Limb (tissue), 2 donors: Measurements from ENCODE around the gene ADAMTS6.
"Not testable (repeated sequence)": the region's sequence is repeated elsewhere in the genome, so short reads cannot be mapped to it uniquely, and the experiment has no call there.

Experiments
- DNase-seq, 2 donors: peaks; one replicate each; pipeline ENCODE4 v3.0.0-alpha.2; 2016; ENCODE audit errors: extremely low spot score in 2 of 2

Gene ADAMTS6

DNA sequence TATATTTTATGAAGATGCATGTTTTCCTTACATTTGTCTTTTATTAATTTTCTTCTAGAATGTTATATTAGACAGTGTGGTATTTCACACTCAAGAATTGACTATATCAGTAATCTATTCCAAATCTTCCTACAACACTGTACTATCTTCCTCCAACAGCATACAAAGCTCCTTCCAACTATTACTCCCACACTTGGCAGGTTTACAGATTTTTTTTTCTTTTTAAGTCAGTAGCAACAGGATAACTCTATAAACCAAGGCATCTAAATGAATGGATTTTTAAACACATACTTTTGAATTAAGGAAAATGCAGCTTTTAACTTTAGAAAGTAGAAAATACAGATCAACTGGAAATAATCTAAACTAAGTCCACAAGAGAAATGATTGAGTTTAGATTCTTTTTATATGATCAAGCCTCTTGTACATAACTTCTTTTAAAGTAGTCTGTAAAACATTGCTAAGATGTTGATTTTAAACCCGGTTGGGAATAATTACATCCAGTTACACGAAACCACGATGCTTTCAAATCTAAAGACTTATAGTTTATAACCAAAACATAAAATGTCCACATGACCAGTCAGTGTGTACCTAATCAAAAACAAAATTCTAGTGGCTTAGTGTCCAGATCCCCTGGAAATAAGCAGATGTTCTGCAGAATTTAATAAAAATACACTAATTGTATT, 281.6 kb downstream of the ADAMTS6 start:
- peak in 1 of 2 donors; percentile 22 for DNase-seq

DNA sequence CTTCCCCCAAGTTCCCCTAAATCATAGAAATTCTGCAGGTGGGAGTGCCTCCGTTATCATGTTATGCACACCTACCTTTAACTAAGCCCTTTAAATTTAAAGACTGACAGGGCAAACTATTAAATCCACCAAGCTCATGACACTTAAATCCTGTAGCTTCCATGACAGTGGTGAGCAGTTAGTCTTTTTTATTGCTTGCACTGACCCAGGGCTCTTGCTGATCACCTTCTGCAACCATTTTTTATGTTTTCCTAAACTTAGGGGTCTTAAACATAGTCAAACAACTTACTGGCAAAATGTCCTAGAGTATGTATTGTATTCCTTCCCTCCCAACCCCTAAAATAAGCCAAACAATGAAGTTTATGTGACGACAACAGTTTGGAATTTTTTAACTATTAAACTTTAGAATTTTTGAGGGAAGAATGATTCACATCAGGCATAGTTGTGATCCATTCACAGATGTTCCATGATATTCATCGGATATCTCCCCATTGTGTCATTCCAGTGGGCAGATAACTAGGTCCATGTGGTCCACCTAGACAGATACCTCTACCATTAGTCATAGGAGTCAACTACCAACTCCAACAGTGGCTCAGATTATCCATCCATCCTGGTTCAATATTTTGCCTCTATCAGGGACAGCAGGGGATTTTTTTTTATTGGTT, 283.1 kb downstream of the ADAMTS6 start:
- no peak for DNase-seq

DNA sequence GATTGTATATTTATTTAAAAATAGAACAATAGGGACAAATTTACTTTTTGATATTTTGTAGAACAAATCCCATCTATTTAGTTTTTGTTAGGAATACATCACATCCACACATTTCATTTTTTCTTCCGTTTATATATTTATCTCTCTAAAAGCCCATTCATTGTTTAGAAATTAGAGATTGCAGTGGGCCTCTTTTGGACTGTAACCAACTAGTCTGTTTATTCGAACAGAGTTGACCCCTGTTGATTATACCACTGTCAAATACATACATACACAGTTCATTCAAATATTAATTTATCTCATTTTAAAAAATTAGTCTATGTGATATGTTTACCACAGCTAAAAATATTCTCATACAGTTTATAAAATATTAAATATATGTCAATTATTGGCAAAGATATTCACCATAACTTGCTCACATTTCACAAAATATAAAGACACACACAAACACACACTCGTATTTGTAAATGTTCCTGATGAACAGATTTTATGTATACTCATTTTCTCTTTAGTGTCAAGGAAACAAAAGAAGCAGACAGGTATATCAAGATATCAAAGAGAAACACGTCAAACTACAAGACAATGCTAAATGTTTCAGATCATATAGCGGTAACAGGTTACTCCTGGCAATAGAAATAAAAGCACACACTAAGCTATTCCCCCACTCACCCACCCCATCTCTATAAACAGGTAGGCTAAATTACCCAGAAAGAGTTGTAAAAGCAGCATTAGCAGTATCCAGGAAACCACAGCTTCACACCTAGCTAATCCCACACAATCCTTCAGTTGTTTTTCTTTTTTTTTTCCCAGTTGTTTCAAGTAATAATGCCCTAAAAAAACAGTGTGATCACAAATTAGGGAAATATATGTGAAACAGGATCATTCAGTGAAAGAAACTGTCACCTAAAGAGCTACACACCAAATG, 283.9 kb downstream of the ADAMTS6 start:
- DNase-seq: no peak

DNA sequence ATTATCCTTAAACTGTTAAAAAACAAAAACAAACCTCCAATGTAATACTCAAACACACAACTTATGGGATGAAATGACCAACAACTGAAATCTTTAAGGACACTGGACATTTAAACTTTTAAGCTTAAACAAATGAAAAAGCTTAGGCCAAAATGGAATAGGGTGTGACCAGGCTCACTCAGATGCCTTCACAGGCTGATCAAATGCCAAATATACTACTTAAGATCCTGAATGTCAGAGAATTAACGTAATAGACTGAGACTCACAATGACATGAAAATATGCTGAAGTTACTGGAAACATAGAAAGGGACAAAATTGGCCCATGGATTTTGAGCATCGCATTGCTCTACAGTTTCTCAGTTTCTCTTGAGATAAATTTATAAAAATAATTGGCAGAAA, 286.8 kb downstream of the ADAMTS6 start:
- DNase-seq: no peak

DNA sequence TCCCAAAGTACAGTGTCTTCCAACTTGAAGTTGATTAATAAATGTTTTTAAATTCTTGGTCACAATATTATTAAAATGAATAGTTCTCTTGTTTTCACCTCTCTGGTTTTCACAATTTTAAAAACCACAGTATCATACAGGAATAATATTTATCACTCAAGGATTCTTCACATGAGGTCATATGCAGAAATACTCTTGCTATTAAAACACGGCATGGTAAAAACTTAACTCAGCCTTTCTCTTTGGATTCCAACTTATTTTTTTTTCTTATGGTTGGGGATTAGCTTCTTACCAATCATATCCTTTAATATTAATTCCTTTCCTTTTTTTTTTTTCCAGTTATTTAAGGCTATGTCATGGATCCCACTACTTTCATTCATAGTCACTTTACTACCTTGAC, 289.4 kb downstream of the ADAMTS6 start:
- no peak for DNase-seq

DNA sequence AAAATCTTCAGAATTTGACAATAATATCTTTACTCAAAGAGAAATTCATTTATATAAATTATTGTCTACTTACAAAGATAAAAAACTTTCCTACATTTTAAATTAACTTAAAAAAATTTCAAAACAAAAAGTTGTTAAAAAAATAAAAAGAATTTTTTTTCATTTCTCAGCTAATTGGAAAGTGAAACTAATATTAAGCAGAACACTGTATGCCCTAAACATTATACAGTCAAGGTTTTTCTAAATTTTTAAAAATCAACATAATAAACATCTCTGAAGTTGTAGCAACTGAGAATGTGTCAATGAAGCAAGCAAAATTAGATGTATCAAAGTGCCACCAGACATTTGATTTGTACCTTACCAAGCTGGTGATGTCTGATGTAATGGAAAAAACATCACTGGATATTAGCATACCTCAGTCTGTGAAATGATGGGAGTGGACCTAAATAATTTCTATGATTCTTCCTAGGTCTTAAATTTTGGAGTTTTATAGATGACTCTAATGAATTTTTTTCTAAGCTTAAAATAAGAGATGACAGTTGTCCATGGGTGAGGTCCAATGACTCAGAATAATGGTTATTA, 290.1 kb downstream of the ADAMTS6 start:
- DNase-seq: no peak

DNA sequence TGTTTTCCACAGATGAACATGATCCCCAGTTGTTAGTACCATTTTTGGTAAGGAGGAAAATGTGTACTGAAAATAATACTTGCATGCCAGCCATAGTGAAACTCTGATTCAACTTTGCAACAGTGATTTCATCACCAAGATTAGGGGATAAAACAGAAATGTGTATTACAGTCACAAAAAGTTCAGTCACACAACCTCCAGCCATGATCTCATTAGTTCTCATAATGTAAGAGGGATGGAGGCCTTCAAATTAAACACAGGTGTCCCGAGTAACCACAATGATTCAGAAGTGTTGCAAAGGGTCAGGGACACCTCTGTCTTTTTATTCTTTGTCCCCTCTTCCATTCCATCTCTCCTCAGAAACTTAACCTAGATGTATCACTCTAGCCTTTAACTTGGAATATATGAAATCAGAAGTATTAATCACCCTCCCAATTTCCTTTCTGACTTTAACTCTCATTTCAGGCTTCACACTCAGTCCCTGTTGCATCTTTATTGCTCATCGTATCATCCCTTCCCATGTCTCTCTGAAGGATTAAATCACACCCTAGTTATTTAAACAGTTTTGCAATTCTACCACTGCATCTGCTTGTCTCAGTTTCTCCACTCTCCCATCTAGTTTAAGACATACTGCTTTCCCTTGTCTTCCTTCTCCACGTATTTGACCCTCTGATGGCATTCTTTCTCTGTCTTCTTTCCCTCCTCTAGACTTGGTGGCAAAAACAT, 291.2 kb downstream of the ADAMTS6 start:
- DNase-seq: no peak

DNA sequence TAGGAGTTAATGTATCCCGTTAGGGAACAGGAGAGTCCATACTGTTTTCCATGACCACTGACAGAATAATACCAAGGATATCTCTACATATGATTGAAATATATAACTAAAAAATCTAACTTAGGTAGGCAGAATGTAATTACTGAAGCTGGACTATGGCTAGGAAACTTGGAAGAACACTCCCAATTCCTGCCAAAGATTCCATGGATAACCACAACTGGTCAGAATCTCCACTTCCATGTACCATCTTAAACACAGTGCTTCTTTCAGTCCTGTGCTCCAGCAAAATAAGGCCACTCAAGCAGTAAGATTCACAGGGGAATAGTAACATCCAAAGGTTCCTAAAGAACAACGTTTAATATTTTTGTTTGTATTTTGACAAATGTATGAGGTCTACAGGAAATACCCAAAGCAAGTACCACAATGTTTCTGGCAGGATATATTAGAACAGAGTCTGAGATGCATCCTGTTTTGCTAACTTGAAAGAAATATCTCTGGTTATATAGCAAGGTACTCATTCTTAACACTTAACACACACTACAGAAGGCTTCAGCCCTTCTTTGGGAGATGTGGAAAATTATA, 295.0 kb downstream of the ADAMTS6 start:
- DNase-seq: no peak

DNA sequence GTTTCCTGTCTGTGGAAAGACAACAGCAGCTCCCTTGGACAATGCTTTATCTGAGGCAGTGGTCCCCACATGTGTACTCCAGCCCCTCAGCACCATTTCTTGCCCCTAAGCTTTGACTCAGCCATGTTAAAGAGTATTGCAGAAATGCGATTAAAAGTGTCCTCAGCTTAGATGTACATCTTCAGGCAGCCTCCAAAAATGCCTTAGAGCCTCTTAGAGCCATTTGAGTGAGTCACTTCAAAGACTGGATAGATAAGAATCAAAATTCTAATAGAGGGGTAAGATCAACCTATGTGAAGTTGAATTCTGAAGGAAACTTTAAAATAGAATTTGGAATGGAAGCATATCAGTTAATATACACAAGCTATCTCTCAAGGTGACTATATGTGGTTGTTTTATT, 296.3 kb downstream of the ADAMTS6 start:
- no peak for DNase-seq

DNA sequence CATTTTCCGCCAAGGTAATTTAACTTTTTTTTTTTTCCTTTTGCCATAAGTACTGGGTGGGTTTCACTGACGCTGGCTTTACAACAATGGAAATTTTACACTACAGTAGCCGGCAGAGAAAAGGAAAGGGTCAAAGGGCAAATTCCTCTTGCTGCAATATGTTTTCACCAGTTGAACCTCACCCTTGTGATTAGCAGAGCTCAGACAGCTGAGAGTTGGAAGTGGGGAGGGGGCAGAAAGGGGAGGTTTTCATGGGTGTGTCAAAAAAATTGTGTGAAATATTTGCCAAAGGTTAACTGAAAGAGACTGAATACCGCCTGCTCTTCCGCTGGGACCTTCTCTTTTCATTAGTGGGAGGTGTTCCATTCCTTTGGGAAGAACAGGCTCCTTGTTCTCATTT, 296.9 kb downstream of the ADAMTS6 start:
- no peak for DNase-seq

DNA sequence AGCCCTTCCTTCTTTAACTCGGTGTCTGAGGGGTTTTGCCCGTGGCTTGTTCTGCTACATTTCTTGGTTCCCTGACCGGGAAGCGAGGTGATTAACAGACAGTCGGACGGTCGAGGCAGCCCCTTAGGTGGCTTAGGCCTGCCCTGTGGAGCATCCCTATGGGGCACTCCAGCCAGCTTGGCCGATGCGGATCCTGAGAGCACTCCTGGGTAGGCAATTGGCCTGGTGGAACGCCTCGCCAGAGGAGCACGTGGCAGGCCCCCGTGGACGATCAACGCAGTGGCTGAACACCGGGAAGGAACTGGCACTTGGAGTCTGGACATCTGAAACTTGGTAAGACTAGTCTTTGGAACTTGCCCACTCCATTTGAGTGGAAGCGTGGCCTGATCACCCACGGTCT, 307.5 kb downstream of the ADAMTS6 start:
- not testable (repeated sequence) for DNase-seq

DNA sequence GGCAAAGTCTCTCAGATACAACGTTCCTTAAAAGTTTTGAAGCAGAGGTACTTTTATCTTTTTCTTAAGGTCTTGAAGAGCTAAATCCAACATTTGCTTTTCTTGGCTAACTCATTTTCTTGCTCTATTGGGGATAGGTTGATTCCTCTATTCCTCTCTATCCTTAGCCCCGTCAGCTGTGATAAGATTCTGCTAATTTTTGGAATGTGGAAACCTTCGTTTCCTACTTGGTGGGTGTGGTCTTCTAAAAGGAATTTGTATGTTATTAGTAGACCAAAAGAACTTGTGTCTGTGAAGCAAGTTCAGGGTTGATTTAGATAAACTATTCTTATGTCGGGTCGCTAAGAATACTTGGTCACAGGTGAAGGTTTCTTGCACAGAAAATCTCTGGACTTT, 308.6 kb downstream of the ADAMTS6 start:
- no peak for DNase-seq

DNA sequence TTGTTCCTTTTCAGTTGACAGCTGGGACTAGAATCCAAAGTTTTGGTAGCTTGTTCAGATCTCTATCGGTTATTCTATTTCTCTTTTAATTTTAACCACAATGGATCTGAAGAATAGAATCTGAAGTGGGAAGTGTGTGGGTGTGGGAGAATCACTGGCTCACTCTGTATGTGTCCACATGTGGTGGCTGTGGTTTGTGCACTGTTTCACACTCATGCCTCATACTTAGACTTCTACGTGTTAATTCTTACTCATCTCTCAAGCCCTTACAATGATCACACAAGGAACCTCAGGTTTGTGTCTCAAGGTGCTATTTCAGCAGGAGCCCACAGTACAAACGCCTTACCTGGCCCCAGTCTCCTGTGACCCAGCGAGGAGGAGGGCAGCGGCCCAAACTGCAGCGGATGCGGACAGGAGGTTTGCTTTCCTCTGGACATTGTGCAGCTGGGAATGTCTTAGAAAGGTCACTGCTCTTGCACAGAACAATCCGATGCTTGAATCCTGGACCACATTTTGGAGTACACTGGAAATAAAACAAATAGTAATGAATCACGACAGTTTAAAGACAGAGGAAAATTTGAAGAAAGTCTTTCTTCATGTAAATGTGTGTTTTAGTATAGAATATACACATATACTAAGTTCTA, 309.1 kb downstream of the ADAMTS6 start:
- DNase-seq: no peak

DNA sequence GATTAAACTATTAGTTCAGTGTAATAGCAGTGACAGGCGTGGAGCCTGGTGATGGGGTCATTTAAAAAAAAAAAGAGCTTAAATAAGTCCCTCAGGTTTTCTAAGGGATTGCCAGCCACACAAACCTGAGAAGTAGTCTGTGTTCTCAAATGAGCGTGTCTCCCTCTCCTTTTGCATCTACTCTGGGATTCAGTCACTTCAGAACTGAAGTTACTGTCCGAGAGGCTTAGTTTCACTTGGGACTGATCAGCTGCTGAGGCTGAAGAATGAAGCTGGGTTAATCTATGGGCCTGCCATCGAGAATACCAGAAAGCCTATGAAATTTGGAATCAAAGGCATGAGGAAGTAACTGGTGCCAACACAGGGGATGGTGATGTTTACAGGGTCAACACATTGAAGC, 310.1 kb downstream of the ADAMTS6 start:
- no peak for DNase-seq

DNA sequence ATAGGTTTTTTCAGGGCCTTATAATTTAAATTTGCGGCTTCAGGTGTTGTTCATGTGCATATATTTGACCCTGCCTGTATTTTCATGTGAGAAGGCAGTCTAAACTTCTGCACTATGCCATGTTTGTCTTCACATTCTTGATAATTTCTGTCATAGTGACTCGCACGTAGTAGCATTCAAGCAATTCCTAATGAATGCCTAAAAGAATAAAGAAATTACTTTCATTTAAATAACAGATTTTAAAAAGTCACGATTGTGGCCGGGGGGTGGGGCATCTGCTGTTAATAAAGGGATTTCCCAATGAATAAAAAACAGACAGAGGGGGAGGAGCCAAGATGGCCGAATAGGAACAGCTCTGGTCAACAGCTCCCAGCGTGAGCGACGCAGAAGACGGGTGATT, 318.0 kb downstream of the ADAMTS6 start:
- DNase-seq: no peak

DNA sequence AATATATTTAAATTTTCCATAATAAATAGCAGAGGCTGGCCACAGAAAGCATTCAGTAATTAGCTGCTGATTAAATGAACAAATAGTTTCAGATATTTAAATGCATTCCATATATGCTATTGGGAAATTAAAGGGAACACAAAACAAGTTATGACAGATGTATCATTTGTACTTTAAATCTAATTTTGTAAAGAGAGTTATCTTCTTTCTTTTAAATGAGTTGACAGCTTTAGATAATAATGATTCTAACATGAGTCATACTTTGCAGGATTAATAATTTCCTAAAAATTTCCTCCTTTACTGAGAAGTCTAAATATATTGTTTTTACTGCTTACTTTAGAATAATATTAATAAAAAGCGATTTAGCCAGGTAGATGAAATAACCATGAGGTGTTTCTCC, 320.1 kb downstream of the ADAMTS6 start:
- DNase-seq: no peak

DNA sequence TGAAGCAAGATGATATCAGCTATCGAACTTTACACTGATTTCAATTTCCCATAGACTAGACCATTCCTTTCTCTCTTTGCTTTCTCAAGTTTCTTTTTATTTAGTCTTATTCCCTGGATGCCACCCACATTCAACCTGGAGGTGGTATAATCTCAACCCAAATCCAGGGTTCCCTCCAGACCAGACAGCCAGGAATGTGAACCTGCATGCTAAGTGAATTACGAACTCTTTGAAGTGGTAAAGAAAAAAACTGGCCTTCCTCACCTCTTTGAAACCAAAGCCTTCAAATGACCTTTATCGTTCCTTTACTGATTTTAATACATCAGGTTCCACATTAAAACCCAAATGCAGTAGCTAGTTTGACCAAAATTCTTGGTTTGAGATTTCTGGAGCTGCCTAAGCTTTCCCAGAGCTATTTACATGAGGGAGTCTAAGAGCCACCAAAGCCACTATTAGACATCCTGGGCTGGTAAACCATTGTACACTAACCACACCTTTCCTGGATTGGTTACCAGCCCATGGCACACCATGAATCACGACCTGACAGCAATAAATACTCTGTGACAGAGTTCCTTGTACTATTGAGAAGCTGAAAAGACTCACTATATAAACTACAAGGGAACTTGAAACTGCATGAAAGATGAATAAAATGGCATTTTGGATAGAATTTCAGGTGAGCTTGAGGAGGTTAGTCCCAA, 323.7 kb downstream of the ADAMTS6 start:
- no peak for DNase-seq

DNA sequence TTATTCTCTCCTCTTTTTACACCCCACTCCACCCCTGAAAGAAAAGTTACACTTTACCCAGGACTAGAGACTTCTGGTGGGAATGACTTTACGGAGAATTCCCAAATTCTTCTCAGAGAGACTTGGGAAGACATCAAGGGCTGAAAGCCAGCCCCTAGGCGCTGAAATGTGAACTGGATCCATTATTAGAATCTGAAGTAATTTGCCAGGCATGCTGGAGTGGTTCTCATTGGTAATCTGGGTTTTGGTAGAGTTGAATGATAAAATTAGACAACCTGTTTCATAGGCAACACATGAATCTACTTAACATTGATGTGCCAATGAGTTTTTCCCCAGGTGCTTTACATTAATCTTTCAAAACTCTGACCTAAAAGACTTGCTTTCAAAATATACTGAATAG, 324.8 kb downstream of the ADAMTS6 start:
- DNase-seq: no peak

DNA sequence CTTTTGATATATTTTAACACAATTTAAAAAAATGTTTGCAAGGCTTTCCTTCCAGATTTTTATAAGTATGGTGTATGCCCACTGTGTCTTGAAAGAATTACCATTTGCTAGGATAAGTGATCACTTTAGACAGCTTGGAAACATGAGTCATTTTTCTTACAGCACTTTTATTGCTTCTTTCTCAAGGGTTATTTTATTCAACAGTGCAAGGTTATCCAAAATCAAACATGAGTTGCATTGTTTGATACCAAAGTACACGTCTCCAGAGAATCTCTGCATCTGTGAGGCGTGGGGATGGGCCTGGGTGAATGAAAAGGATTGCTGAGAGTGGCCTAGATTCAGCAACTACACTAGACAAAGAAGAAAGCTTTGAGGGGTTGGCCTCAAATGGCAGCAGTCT, 329.6 kb downstream of the ADAMTS6 start:
- no peak for DNase-seq

DNA sequence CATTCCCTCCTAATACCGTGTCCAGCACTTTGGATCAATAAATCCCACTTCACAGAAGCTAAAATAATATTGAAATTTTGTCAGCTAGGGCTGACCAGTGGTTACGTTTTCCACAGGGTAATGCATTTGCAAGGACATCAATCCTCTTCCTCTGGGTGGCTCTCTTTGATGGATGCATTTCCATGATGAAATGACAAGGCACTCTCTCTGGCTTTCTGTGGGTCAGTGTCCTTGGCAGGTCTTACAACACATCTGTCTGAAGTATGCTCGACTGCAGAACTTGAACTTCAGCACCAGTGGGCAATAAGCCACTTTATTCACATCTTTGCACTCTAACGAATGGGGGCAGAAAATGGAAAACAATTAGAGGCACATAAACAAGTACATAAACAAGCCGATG, 330.1 kb downstream of the ADAMTS6 start:
- no peak for DNase-seq
